RWPE1 (cell line): Measurements from ENCODE around the gene EIF2S2.

Experiments
- CTCF ChIA-PET: fragments of 350-600 bp; sonication (Branson Sonifier 250); formaldehyde crosslinking; extraction: SDS; loops from one replicate; lab custom pipeline; 2021; lab: Yijun Ruan, JAX
- POLR2A ChIA-PET: fragments of 400-600 bp; formaldehyde crosslinking; extraction: SDS; loops from one replicate; lab custom pipeline; 2020; ENCODE audit warnings: antibody characterized with exemption; ENCODE audit not compliant: low non-redundant PET; lab: Yijun Ruan, JAX
- DNase-seq: peaks from one replicate; pipeline ENCODE4 v3.0.0; 2012; ENCODE audit warnings: low spot score
- H3K27ac ChIP-seq: fragments of 450-650 bp; 2 replicates; pipeline ENCODE4 v1.5.1; 2017
- TF ChIP-seq, protein P1 (sequence below): fragments of 450-650 bp; conservative IDR thresholded peaks from 2 replicates; pipeline ENCODE4 v1.5.1; 2017; ENCODE audit warnings: low read depth, mild to moderate bottlenecking

EIF2S2 gene

DNA sequence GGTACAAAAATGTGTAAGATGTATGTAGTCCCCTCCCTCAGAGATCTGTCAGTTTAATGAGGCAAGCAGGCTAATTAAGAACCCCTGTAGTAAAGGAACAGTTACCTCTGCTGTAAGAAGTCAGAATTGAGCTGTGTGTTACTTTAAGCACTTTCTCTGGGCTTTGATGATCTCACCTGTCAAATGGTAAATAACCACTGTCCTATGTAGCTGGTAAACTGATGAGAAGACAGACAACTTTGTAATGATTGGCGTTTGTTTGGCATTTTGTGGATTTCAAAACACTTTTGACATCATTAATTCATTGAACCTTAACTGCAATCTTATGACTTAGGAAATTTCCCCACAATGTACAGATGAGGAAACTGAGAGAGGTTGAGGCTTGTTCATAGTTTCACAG lies 62.7 kb downstream of the EIF2S2 start:
- CTCF ChIA-PET = no interaction called here

DNA sequence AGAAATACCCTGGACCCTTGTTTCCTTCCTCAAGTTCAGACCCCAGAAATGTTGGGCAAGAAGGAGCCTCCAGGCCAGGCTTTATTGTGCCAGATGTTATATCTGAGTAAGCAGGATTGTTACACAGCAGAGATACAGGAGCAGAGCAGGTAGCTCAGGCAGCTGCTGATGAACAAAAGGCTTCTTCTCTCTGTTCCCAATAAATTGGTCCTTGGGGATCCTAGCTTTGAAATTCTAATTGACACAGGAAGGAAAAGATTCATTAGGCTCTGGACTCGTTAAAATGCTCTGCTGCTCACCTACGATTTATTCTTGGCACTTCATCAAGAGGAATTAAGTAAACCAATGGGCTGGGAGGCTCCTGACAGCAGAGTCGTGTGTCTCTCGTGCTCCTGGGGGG lies 64.1 kb downstream of the EIF2S2 start:
- TF ChIP-seq, protein P1, sequence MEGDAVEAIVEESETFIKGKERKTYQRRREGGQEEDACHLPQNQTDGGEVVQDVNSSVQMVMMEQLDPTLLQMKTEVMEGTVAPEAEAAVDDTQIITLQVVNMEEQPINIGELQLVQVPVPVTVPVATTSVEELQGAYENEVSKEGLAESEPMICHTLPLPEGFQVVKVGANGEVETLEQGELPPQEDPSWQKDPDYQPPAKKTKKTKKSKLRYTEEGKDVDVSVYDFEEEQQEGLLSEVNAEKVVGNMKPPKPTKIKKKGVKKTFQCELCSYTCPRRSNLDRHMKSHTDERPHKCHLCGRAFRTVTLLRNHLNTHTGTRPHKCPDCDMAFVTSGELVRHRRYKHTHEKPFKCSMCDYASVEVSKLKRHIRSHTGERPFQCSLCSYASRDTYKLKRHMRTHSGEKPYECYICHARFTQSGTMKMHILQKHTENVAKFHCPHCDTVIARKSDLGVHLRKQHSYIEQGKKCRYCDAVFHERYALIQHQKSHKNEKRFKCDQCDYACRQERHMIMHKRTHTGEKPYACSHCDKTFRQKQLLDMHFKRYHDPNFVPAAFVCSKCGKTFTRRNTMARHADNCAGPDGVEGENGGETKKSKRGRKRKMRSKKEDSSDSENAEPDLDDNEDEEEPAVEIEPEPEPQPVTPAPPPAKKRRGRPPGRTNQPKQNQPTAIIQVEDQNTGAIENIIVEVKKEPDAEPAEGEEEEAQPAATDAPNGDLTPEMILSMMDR = no peak

More for the DNA sequence above, 62.7 kb downstream of the EIF2S2 start:
- TF ChIP-seq, protein P1 = no peak
- DNase-seq = no peak
- POLR2A ChIA-PET = no interaction called here
- H3K27ac ChIP-seq = no peak overlapping the region

DNA sequence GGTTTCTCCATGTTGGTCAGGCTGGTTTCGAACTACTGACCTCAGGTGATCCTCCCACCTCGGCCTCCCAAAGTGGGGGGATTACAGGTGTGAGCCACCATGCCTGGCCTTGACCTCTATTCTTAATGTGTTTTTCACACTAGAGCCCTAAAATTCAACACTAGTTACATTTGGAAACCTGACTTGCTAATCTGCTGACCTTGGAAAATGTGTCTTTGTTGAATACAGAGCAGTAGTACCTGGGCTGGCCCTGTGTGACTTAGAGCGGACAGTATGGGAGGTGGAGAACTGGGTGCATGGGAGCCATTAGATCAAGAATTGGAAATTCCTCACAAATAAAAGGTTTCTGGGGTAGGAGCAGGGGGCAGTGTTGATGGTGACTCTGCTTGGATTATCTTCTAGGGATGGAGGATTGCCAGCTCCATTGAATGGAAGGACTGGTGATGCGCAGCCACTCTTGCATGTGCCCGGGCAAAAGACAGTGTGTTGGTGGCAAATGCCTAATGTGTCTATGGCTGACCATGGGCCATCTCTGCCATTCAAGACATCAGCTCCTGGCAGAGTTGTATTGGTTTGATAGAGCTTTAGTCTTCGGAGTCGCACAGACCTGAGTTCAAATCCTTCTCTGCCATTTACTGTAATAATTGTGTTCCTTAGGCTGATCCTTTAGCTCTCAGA lies 64.9 kb downstream of the EIF2S2 start:
- H3K27ac ChIP-seq = no peak overlapping the region
- DNase-seq = no peak
- CTCF ChIA-PET = interaction anchor here (0.6 to 1.1 kb wide), 3 partner anchors 14 to 79 kb away, joined by 3 read pairs; no protein-coding TSS in a partner anchor
- POLR2A ChIA-PET = no interaction called here
- TF ChIP-seq, protein P1 = no peak

More for the DNA sequence above, 64.1 kb downstream of the EIF2S2 start:
- POLR2A ChIA-PET = interaction anchor here (0.7 kb wide), 1 partner anchor 35 kb away, joined by 3 read pairs; no protein-coding TSS in a partner anchor
- CTCF ChIA-PET = interaction anchor here (0.6 to 1.1 kb wide), 2 partner anchors 57 to 79 kb away, joined by 3 read pairs; no protein-coding TSS in a partner anchor
- no peak for DNase-seq
- H3K27ac ChIP-seq = no peak overlapping the region

DNA sequence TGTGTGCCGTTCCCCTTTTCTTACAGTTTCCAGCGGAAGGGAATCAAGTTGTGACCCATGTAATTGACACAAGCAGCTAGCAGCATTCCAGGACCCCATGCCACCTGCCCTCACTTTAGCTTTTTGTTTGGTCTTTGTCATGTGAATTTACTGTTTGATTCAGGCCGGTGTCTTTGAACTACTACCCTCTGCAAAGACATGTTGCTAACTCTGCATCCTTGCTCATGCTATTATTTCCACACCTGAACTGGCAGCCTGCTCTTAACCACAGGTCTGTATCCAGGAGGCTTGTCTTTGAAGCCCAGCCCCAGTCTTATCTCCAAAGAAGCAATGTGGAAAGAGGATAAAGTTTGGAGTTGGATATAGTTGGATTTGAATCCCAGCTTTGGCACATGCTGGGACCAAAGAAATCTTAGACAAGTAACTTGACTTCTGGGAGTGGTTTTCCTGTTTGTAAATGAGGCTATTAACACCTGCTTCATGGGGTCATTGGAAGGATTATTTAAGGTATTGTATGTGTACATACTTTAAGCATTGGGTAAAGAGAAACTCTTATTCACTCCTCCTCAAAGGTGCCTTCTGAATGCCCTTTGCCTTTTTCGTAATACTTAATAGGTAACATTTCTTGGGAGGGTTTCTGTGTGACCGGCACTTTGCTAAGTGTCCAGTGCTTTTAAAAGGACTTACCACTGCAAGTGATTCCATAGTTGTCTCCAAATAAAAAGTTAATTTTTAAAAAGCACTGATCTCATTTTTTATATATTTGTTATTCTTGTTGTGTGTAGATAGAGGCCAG lies 65.9 kb downstream of the EIF2S2 start:
- no peak overlapping the region for H3K27ac ChIP-seq
- TF ChIP-seq, protein P1 = no peak
- ChIA-PET POLR2A (no interaction called here), CTCF (interaction anchor here (0.7 to 1.2 kb wide), 3 partner anchors 12 to 103 kb away, joined by 3 to 6 read pairs (median 3); no protein-coding TSS in a partner anchor)
- DNase-seq = no peak

DNA sequence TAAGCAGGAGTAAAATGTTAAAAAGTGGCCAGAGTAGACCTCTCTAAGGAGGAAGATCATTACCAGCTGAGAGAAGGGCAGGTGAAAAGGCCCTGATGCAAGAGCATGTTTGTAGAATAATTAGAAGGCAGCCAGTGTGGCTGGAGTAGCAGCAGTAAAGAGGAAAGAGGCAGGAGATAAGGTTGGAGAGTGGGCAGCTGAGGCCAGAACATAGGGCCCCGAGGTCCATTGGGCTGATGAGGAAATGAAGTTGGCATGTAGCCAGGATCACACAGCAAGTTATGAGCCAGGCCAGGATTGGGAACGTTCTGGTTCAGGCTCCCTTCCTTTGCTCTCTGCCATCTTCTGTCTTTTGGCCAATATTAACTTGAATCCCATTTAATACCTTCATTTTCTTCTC lies 66.7 kb downstream of the EIF2S2 start:
- DNase-seq = no peak
- no peak overlapping the region for H3K27ac ChIP-seq
- TF ChIP-seq, protein P1 = no peak
- ChIA-PET POLR2A (no interaction called here), CTCF (interaction anchor here (0.7 to 1.2 kb wide), 3 partner anchors 11 to 102 kb away, joined by 3 to 6 read pairs (median 3); no protein-coding TSS in a partner anchor)

DNA sequence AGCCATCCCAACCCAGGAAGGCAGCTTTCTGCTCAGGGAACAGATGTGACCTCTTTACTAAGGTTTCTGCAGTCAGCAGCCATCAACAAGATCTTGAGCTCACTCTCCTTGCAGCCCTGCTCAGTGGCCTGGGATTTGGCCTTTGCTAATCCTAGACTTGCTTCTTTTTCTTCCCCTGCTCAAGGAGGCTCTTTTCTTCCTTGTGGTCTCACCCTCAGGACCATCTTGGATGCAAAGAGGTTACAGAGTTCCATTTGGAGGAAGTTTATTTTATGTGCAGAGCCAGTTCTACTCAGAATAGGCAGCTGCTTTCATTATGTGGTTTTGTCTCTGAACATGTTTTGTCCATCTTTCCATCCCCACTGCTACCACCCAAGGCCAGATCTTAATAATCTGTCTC lies 69.0 kb downstream of the EIF2S2 start:
- ChIA-PET CTCF (interaction anchor here (0.6 to 0.7 kb wide), 2 partner anchors 122 to 145 kb away, joined by 3 read pairs; no protein-coding TSS in a partner anchor), POLR2A (no interaction called here)
- no peak overlapping the region for H3K27ac ChIP-seq
- DNase-seq = no peak
- TF ChIP-seq, protein P1 = no peak
